Glutamatergic neuron (in vitro differentiated cells): Measurements from ENCODE around the gene MSGN1. TPM values are rescaled to one million over a fixed set of nuclear protein-coding genes. Genes with fewer than 3 reads are reported as not detected.

ENCODE experiments used
- DNase-seq: peaks from one replicate; pipeline ENCODE4 v3.0.0; 2022
- H3K27ac Mint-ChIP-seq: one replicate; pipeline ENCODE4 v1.8.0; 2020; ENCODE audit warnings: mild to moderate bottlenecking, mixed read lengths, inconsistent platforms; ENCODE audit not compliant: unreplicated experiment
- H3K27me3 Mint-ChIP-seq: one replicate; pipeline ENCODE4 v1.8.0; 2020; ENCODE audit warnings: mild to moderate bottlenecking, moderate library complexity, mixed read lengths, inconsistent platforms; ENCODE audit not compliant: unreplicated experiment
- H3K36me3 Mint-ChIP-seq: one replicate; pipeline ENCODE4 v1.8.0; 2020; ENCODE audit warnings: mild to moderate bottlenecking, mixed read lengths, inconsistent platforms; ENCODE audit not compliant: unreplicated experiment
- H3K4me1 Mint-ChIP-seq: one replicate; pipeline ENCODE4 v1.8.0; 2020; ENCODE audit warnings: mild to moderate bottlenecking, low read depth, mixed read lengths, inconsistent platforms; ENCODE audit not compliant: unreplicated experiment
- H3K4me3 Mint-ChIP-seq: one replicate; pipeline ENCODE4 v1.8.0; 2020; ENCODE audit warnings: mild to moderate bottlenecking, mixed read lengths, inconsistent platforms; ENCODE audit not compliant: unreplicated experiment
- H3K9me3 Mint-ChIP-seq: one replicate; pipeline ENCODE4 v1.8.0; 2020; ENCODE audit warnings: mild to moderate bottlenecking, moderate library complexity, mixed read lengths, inconsistent platforms; ENCODE audit not compliant: unreplicated experiment
- total RNA-seq: library from RNA; stranded (reverse); fragmentation: NEBNext Ultra II Directional; extraction: Animal tissue kit (Norgen Biotek cat#: 25700); gene quantifications from one replicate; pipeline ENCODE4 v1.2.1, GENCODE V29; 2021; ENCODE audit not compliant: unreplicated experiment
- TF ChIP-seq, protein P1 (sequence below): fragments of 200-600 bp; sonication (generic); IDR thresholded peaks from one replicate; pipeline ENCODE4 v1.5.0; 2021; ENCODE audit not compliant: partially characterized antibody, unreplicated experiment

The MSGN1 gene
- total RNA-seq, 1 donor from 2014 or later = not detected

DNA sequence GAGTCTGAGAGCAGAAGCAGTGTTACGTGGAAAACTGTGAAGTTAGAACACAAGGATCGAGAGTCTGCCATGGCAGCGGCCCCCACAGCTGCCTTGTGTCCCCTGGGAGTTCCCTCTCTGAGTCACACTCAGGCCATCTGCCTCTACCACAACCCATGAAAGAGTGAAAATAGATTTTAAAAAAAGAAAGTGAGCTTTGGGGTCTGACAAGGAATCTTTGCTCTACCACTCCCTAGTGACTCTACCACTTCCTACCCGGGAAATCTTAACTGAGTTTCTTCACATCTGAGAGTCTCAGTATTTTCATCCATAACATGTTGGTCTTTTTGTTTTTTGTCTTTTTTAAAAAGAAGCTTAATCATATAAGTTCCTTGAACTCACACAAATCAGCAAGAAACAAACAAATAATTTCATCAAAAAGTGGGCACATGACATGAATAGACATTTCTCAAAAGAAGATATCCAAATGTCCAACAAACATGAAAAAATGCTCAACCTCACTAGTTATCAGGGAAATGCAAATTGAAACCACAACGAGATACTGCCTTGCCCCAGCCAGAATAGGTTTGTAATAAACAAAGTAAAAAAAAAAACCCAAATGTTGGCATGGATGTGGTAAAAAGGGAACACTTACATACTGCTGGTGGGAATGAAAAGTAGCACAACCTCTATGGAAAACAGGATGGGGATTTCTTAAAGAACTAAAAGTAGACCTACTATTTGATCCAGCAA is 2.4 kb upstream of the MSGN1 start:
- Mint-ChIP-seq H3K27ac (peak overlapping the region; percentile 99), H3K9me3 (peaks cover 14% of the 10 kb centered on the region), H3K27me3 (peaks cover 11% of the 10 kb centered on the region), H3K4me3 (peak overlapping the region; percentile 70), H3K4me1 (peaks cover 49% of the 10 kb centered on the region), H3K36me3 (no peaks in the 10 kb centered on the region)
- TF ChIP-seq, protein P1, sequence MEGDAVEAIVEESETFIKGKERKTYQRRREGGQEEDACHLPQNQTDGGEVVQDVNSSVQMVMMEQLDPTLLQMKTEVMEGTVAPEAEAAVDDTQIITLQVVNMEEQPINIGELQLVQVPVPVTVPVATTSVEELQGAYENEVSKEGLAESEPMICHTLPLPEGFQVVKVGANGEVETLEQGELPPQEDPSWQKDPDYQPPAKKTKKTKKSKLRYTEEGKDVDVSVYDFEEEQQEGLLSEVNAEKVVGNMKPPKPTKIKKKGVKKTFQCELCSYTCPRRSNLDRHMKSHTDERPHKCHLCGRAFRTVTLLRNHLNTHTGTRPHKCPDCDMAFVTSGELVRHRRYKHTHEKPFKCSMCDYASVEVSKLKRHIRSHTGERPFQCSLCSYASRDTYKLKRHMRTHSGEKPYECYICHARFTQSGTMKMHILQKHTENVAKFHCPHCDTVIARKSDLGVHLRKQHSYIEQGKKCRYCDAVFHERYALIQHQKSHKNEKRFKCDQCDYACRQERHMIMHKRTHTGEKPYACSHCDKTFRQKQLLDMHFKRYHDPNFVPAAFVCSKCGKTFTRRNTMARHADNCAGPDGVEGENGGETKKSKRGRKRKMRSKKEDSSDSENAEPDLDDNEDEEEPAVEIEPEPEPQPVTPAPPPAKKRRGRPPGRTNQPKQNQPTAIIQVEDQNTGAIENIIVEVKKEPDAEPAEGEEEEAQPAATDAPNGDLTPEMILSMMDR = no peak
- peak; percentile 82 for DNase-seq

- Mint-ChIP-seq H3K36me3 (no peaks in the 10 kb centered on the region), H3K4me3 (no peak overlapping the region), H3K9me3 (peaks cover 14% of the 10 kb centered on the region), H3K27me3 (peaks cover 11% of the 10 kb centered on the region), H3K27ac (peak overlapping the region; percentile 99), H3K4me1 (peaks cover 49% of the 10 kb centered on the region)
- TF ChIP-seq, protein P1 = no peak
- no peak for DNase-seq
These were observed 1.7 kb upstream of the MSGN1 start for GRCh38 chr2:17814601-17815000.

GRCh38 chr2:17815468-17816184 is 634 bp upstream of the MSGN1 start:
- Mint-ChIP-seq H3K27me3 (peaks cover 11% of the 10 kb centered on the region), H3K4me1 (peaks cover 49% of the 10 kb centered on the region), H3K36me3 (no peaks in the 10 kb centered on the region), H3K27ac (peak overlapping the region; percentile 54), H3K4me3 (no peak overlapping the region), H3K9me3 (peaks cover 12% of the 10 kb centered on the region)
- TF ChIP-seq, protein P1 = no peak
- no peak for DNase-seq

DNA sequence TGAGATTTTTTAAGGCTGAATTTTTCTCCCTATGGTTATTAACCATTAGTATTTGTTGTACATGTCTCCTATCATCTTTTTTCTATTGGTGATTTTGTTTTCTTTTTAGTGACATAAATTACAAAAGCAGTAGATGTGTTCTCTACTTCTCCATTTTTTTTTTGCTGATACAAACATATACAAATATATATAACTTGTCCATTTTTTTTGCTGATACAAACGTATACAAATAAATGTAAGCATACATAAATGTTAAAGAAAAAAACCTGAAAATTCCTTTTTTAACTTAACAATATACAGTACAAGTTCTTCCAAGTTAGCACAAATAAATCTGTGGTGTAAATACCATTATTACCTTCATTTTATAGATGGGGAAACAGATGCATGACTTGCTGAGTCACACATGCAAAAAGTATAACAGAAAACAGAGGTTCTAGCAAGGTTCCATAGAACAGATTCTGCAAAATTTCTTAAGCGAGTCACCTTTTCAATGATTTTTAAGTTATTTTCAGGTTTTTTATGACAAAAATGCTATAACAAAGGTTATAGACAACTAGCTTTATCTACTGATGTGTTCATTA is 2.1 kb downstream of the MSGN1 start:
- Mint-ChIP-seq H3K4me1 (peaks cover 44% of the 10 kb centered on the region), H3K4me3 (no peak overlapping the region), H3K36me3 (no peaks in the 10 kb centered on the region), H3K27ac (no peak overlapping the region), H3K9me3 (peaks cover 12% of the 10 kb centered on the region), H3K27me3 (peaks cover 10% of the 10 kb centered on the region)
- DNase-seq = no peak
- TF ChIP-seq, protein P1 = no peak
